Peyer's patch (tissue), 4 donors: ENCODE measurements around the gene F11. TPM values are rescaled to one million over a fixed set of nuclear protein-coding genes. Genes with fewer than 3 reads are reported as not detected.

Experiments used
- DNase-seq, 3 donors: peaks; one replicate each; pipeline ENCODE4 v3.0.0-alpha.2; 2017 to 2019
- H3K27ac ChIP-seq, 4 donors: fragments of 200-600 bp; sonication (generic); one replicate each; pipeline ENCODE4 v1.5.1; 2016 to 2019
- H3K27me3 ChIP-seq, 2 donors: fragments of 200-600 bp; sonication (generic); one replicate each; pipeline ENCODE4 v1.5.1; 2019
- H3K36me3 ChIP-seq, 3 donors: fragments of 200-600 bp; sonication (generic); one replicate each; pipeline ENCODE4 v1.5.1; 2016 to 2019
- H3K4me1 ChIP-seq, 4 donors: fragments of 200-600 bp; sonication (generic); one replicate each; pipeline ENCODE4 v1.5.1; 2016 to 2019
- H3K4me3 ChIP-seq, 4 donors: fragments of 200-600 bp; sonication (generic); 1 replicate in 3 of 4; 2 replicates in 1 of 4; pipeline ENCODE4 v1.5.1; 2016 to 2019; ENCODE audit warnings: mild to moderate bottlenecking in 1 of 4
- H3K9me3 ChIP-seq, 4 donors: fragments of 200-600 bp; sonication (generic); one replicate each; pipeline ENCODE4 v1.5.1; 2016 to 2019; ENCODE audit warnings: mild to moderate bottlenecking in 1 of 4
- CTCF ChIP-seq, 6 experiments: fragments of 450-650 bp in 4 of 6; fragments of 200-600 bp in 2 of 6; sonication (generic) in 1 of 6; IDR thresholded peaks; one replicate each; pipeline ENCODE4 v1.5.1; 2017 to 2019; ENCODE audit warnings: antibody characterized with exemption in 6 of 6, mild to moderate bottlenecking in 3 of 6, moderate library complexity in 1 of 6
- POLR2A ChIP-seq, 2 donors: fragments of 450-650 bp; IDR thresholded peaks; one replicate each; pipeline ENCODE4 v1.5.1; 2017; ENCODE audit warnings: antibody characterized with exemption in 2 of 2, mild to moderate bottlenecking in 2 of 2, moderate library complexity in 2 of 2
- total RNA-seq, 4 donors: library from RNA; depleted of rRNA; stranded (reverse); fragments of >200 nt; gene quantifications; one replicate each; pipeline ENCODE4 v1.1.0, GENCODE V29; 2016

The F11 gene
- total RNA-seq, 4 donors from 2014 or later = 3.2 to 3.5 TPM; not detected in 2

GRCh38 chr4:186226521-186227189 is 39.3 kb upstream of the F11 start:
- Histone ChIP-seq H3K27ac (no peak overlapping the region), H3K4me3 (no peak overlapping the region), H3K4me1 (no peaks in the 10 kb centered on the region), H3K27me3 (no peaks in the 10 kb centered on the region), H3K36me3 (no peaks in the 10 kb centered on the region), H3K9me3 (no peaks in the 10 kb centered on the region)
- TF ChIP-seq POLR2A (IDR thresholded peaks at IDR 0.05) (no peak), CTCF (IDR thresholded peaks at IDR 0.05) (no peak)
- DNase-seq = no peak

GRCh38 chr4:186227221-186227620 is 38.8 kb upstream of the F11 start, which contains the start of gene KLKB1:
Gene KLKB1, plus strand, starts transcription at chr4:186227507. Its CDS starts 689 bp downstream, at chr4:186228196.
- Histone ChIP-seq H3K36me3 (no peaks in the 10 kb centered on the region), H3K4me3 (peak within 1 kb of the TSS in 1 of 4 donors; percentile 8), H3K27ac (no peak within 1 kb of the TSS), H3K9me3 (no peaks in the 10 kb centered on the region), H3K4me1 (no peaks in the 10 kb centered on the region), H3K27me3 (no peaks in the 10 kb centered on the region)
- no peak for DNase-seq
- TF ChIP-seq CTCF (IDR thresholded peaks at IDR 0.05) (no peak), POLR2A (IDR thresholded peaks at IDR 0.05) (no peak)

DNA sequence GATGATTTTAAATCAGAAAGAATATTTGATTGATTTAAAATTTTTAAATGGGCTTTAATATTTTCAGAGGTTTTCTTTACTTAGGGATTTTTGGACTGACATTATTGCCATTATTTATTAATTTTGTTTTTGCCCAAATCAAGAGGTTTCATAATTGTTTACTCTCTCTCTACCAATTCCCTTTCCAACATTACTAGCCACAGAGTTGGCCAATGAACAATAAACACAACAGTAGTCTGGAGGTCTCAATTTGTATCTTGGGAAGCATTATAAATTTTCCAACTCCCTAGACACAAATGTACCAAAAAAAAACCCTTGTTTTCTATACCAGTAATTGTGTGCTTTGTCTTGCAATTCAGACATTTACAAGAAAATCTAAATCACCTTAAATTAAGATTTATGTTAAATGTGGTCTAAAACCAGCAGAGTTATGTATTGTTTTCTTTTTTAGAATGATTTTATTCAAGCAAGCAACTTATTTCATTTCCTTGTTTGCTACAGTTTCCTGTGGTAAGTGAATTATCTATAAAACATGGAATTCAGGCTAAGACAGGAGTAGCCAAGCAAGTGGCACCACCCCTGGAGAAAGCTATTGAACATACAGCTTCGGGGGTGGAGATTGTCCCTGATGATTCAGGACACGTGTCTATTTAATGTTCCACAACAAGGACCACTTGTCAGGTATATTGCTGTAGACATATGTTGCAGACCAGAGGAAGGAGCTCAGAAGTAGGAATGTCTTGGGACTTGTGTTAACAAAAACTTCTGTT is 38.1 kb upstream of the F11 start:
- no peaks in the 10 kb centered on the region for H3K9me3 ChIP-seq
- H3K4me1 ChIP-seq = no peaks in the 10 kb centered on the region
- no peak overlapping the region for H3K27ac ChIP-seq
- H3K36me3 ChIP-seq = peaks cover 0 to 4% (median 0%) of the 10 kb centered on the region in 3 donors
- TF ChIP-seq CTCF (IDR thresholded peaks at IDR 0.05) (no peak), POLR2A (IDR thresholded peaks at IDR 0.05) (no peak)
- no peaks in the 10 kb centered on the region for H3K27me3 ChIP-seq
- DNase-seq = no peak
- peak overlapping the region in 1 of 4 donors; percentile 8 for H3K4me3 ChIP-seq

GRCh38 chr4:186228514-186228894 is 37.5 kb upstream of the F11 start:
- no peak for TF ChIP-seq CTCF (IDR thresholded peaks at IDR 0.05)
- TF ChIP-seq POLR2A (IDR thresholded peaks at IDR 0.05) = no peak

DNA sequence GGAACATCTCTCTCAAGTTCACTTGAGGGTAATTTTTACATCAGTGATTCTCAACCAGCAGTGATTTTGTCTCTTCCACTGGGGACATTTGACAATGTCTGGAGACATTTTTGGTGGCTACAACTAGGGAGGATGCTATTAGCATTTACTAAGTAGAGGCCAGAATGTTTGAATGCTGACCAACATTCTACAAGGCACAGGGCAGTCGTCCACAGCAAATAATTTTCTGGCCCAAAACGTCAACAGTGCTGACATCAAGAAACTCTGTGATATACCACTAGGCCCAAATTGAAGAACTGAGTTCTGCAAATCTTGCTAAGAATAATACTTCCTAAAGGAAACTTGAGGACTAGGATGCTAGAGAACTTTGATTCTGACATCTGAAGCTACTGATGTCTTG is 31.6 kb upstream of the F11 start:
- Histone ChIP-seq H3K36me3 (peaks cover 0 to 7% (median 0%) of the 10 kb centered on the region in 3 donors), H3K27me3 (no peaks in the 10 kb centered on the region), H3K4me3 (no peak overlapping the region), H3K27ac (no peak overlapping the region), H3K4me1 (no peaks in the 10 kb centered on the region), H3K9me3 (no peaks in the 10 kb centered on the region)
- TF ChIP-seq POLR2A (IDR thresholded peaks at IDR 0.05) (no peak), CTCF (IDR thresholded peaks at IDR 0.05) (no peak)
- DNase-seq = no peak

More at GRCh38 chr4:186228514-186228894, 37.5 kb upstream of the F11 start:
- no peak for DNase-seq
- Histone ChIP-seq H3K4me1 (no peaks in the 10 kb centered on the region), H3K36me3 (peaks cover 0 to 7% (median 0%) of the 10 kb centered on the region in 3 donors), H3K4me3 (peak overlapping the region in 1 of 4 donors; percentile 8), H3K27ac (no peak overlapping the region), H3K27me3 (no peaks in the 10 kb centered on the region), H3K9me3 (no peaks in the 10 kb centered on the region)
